SKM-1 treated with dmso at 0.1 percent for 144 hours (cell line): ENCODE results near the gene CDC27.
"Not testable (repeated sequence)": the region's sequence is repeated elsewhere in the genome, so short reads cannot be mapped to it uniquely, and the experiment has no call there.

ENCODE experiments used
- DNase-seq: peaks from one replicate; lab custom pipeline; 2025; ENCODE audit not compliant: unreplicated experiment; lab: John Stamatoyannopoulos, UW

The CDC27 gene

DNA sequence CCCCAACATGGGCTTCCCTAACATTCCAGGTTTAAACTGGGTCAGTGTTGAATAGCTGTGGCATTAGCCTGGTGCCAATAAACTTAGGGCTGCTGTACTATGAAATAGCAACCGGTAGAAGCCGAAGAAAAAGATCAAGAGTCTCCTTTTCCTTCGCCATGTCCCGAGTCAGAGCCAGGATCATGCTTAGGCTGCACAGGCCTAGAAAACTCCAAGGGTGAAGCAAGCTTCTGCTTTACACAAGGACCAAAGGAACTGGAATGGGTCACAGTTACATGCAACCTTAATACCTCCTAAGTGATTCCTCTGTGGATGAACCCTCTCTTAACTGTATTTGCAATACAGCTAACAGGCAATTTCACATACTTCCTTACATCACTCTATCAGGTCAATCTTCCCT is 115.5 kb downstream of the CDC27 start:
- not testable (repeated sequence) for DNase-seq

- no peak for DNase-seq
These were observed 116.2 kb downstream of the CDC27 start for GRCh38 chr17:47072886-47073285.

GRCh38 chr17:47071171-47071570 is 117.9 kb downstream of the CDC27 start:
- not testable (repeated sequence) for DNase-seq

- not testable (repeated sequence) for DNase-seq
These were observed 118.8 kb downstream of the CDC27 start for GRCh38 chr17:47070266-47070665.
